ENCODE measurements around the gene MORN5. TPM values are rescaled to one million over a fixed set of nuclear protein-coding genes. Genes with fewer than 3 reads are reported as not detected.

Gene MORN5
- total and polyA plus RNA-seq, 8 donors: 3.3 to 80.4 (median 13.6) TPM; not detected in 5

- 70 to 89% (median 78%) methylated on average over 6 of the region's 6 CpGs for WGBS, 5 donors
- Histone ChIP-seq H3K27me3 (peaks cover 0 to 26% (median 0%) of the 10 kb centered on the region in 3 donors), H3K4me3 (no peak overlapping the region), H3K4me1 (peaks cover 0 to 8% (median 3%) of the 10 kb centered on the region in 4 donors), H3K27ac (no peak overlapping the region), H3K9me3 (no peaks in the 10 kb centered on the region), H3K36me3 (no peaks in the 10 kb centered on the region)
- TF ChIP-seq EP300 (IDR thresholded peaks at IDR 0.05) (no peak), CTCF (IDR thresholded peaks at IDR 0.05) (no peak), POLR2AphosphoS5 (IDR thresholded peaks at IDR 0.05) (no peak)
- DNase-seq: no peak
- intact Hi-C loops (cut with DNase I; ENCODE audit: low total_unique reads): no loop called here
Observed at GRCh38 chr9:122112238-122112637, 47.5 kb upstream of the MORN5 start.

GRCh38 chr9:122113574-122113973, 46.1 kb upstream of the MORN5 start:
- no peak overlapping the region for H3K27ac ChIP-seq
- WGBS, 5 donors: 30 to 47% (median 35%) methylated on average over 5 of the region's 5 CpGs
- H3K36me3 ChIP-seq: no peaks in the 10 kb centered on the region
- no peak for TF ChIP-seq CTCF (IDR thresholded peaks at IDR 0.05)
- no peak for TF ChIP-seq EP300 (IDR thresholded peaks at IDR 0.05)
- TF ChIP-seq POLR2A (IDR thresholded peaks at IDR 0.05): no peak
- no peak for TF ChIP-seq POLR2AphosphoS5 (IDR thresholded peaks at IDR 0.05)
- intact Hi-C loops (cut with DNase I; ENCODE audit: low total_unique reads): no loop called here
- DNase-seq: no peak
- H3K27me3 ChIP-seq: peaks cover 0 to 26% (median 0%) of the 10 kb centered on the region in 3 donors
- H3K9me3 ChIP-seq: no peaks in the 10 kb centered on the region
- no peaks in the 10 kb centered on the region for H3K4me1 ChIP-seq
- H3K4me3 ChIP-seq: no peak overlapping the region

- intact Hi-C loops (cut with DNase I; ENCODE audit: low total_unique reads): no loop called here
Observed at GRCh38 chr9:122115176-122116035, 44.3 kb upstream of the MORN5 start.

GRCh38 chr9:122116040-122116439, 43.7 kb upstream of the MORN5 start:
- intact Hi-C loops (cut with DNase I; ENCODE audit: low total_unique reads): no loop called here
- peaks cover 0 to 26% (median 0%) of the 10 kb centered on the region in 3 donors for H3K27me3 ChIP-seq
- no peak for TF ChIP-seq EP300 (IDR thresholded peaks at IDR 0.05)
- TF ChIP-seq POLR2AphosphoS5 (IDR thresholded peaks at IDR 0.05): no peak
- TF ChIP-seq CTCF (IDR thresholded peaks at IDR 0.05): no peak
- TF ChIP-seq POLR2A (IDR thresholded peaks at IDR 0.05): no peak
- no peaks in the 10 kb centered on the region for H3K9me3 ChIP-seq
- DNase-seq: no peak
- H3K4me1 ChIP-seq: no peaks in the 10 kb centered on the region
- H3K27ac ChIP-seq: no peak overlapping the region
- whole genome bisulfite sequencing, 5 donors: 51 to 66% (median 63%) methylated on average over 3 to 4 of the region's 4 CpGs
- no peaks in the 10 kb centered on the region for H3K36me3 ChIP-seq
- no peak overlapping the region for H3K4me3 ChIP-seq

More at GRCh38 chr9:122115176-122116035, 44.3 kb upstream of the MORN5 start:
- no peak overlapping the region for H3K27ac ChIP-seq
- TF ChIP-seq POLR2A (IDR thresholded peaks at IDR 0.05): no peak
- no peaks in the 10 kb centered on the region for H3K36me3 ChIP-seq
- no peaks in the 10 kb centered on the region for H3K9me3 ChIP-seq
- H3K4me1 ChIP-seq: no peaks in the 10 kb centered on the region
- H3K27me3 ChIP-seq: peaks cover 0 to 26% (median 0%) of the 10 kb centered on the region in 3 donors
- DNase-seq: no peak
- no peak overlapping the region for H3K4me3 ChIP-seq
- 68 to 76% (median 73%) methylated on average over 9 to 12 of the region's 12 CpGs for WGBS, 5 donors

Measured in stomach (tissue), 9 donors.